Smooth muscle cell of the coronary artery (primary cell): ENCODE results near the gene TRIM5. TPM values are rescaled to one million over a fixed set of nuclear protein-coding genes. Genes with fewer than 3 reads are reported as not detected.

Experiments
- total RNA-seq: library from RNA; depleted of rRNA; stranded (reverse); fragments of >200 nt; gene quantifications from 2 replicates; pipeline ENCODE4 v1.2.3, GENCODE V29; 2014; ENCODE audit warnings: low replicate concordance

Gene TRIM5
- total RNA-seq = 16.1 and 48.1 TPM in 2 replicates

GRCh38 chr11:5684646-5685362 lies at the start of gene TRIM5:
TSS of gene TRIM5 (minus strand) at chr11:5685074. CDS start at chr11:5680177, 4,897 bp downstream.

GRCh38 chr11:5689551-5689983 lies 4.7 kb upstream of the TRIM5 start, which contains the start of gene TRIM22:
TSS of gene TRIM22 (plus strand) at chr11:5689790. CDS start at chr11:5696233, 6,443 bp downstream.

GRCh38 chr11:5624489-5625279 lies 60.2 kb downstream of the TRIM5 start, which contains the start of gene TRIM34:
TSS of gene TRIM34 (plus strand) at chr11:5625001. CDS start at chr11:5632332, 7,331 bp downstream.

Other genes with a start within 250 kb of the TRIM5 start
- gene OR51I1, start 243.6 kb downstream of the TRIM5 start, total RNA-seq = not detected in 2 replicates
- not detected in 2 replicates for gene OR51I2, start 235.8 kb downstream of the TRIM5 start, total RNA-seq
- gene OR52D1, start 196.4 kb downstream of the TRIM5 start, total RNA-seq = not detected in 2 replicates
- 0.08 TPM in 1 of 2 replicates, not detected in the other for gene UBQLN3, start 175.1 kb downstream of the TRIM5 start, total RNA-seq
- 0.08 and 0.12 TPM in 2 replicates for gene UBQLNL, start 168.4 kb downstream of the TRIM5 start, total RNA-seq
- 0.38 and 1.2 TPM in 2 replicates for gene OR52H1, start 136.5 kb downstream of the TRIM5 start, total RNA-seq
- not detected in 2 replicates for gene OR52B6, start 104.2 kb downstream of the TRIM5 start, total RNA-seq
- 2.1 and 3.6 TPM in 2 replicates for gene TRIM6, start 88.4 kb downstream of the TRIM5 start, total RNA-seq
- 9.2 and 11.8 TPM in 2 replicates for gene TRIM34, start 60.1 kb downstream of the TRIM5 start, total RNA-seq
- gene TRIM22, start 4.7 kb upstream of the TRIM5 start, total RNA-seq = 73.4 and 161 TPM in 2 replicates
- not detected in 2 replicates for gene OR56B1, start 51.4 kb upstream of the TRIM5 start, total RNA-seq
- gene OR52N4, start 69.2 kb upstream of the TRIM5 start, total RNA-seq = not detected in 2 replicates
- not detected in 2 replicates for gene OR52N5, start 98.3 kb upstream of the TRIM5 start, total RNA-seq
- gene OR52N1, start 106.2 kb upstream of the TRIM5 start, total RNA-seq = not detected in 2 replicates
- not detected in 2 replicates for gene OR52N2, start 123.8 kb upstream of the TRIM5 start, total RNA-seq
- not detected in 2 replicates for gene OR52E6, start 156.8 kb upstream of the TRIM5 start, total RNA-seq
- gene OR52E8, start 172.6 kb upstream of the TRIM5 start, total RNA-seq = not detected in 2 replicates
- not detected in 2 replicates for gene OR52E4, start 195.6 kb upstream of the TRIM5 start, total RNA-seq
- not detected in 2 replicates for gene OR52E5, start 208.1 kb upstream of the TRIM5 start, total RNA-seq